ENCODE data around the gene C1GALT1C1L.

- peak; percentile 73 for TF ChIP-seq FOS (IDR thresholded peaks at IDR 0.05; ENCODE audit: low read depth, low read length)
- no peak for TF ChIP-seq POLR2A (IDR thresholded peaks at IDR 0.05; ENCODE audit: low read depth, low read length)
- no peak for TF ChIP-seq CTCF (conservative IDR thresholded peaks at IDR 0.05; ENCODE audit: low read depth, low read length)
- TF ChIP-seq MAFK (IDR thresholded peaks at IDR 0.05; ENCODE audit: low read depth, low read length) = no peak
Measured at GRCh38 chr2:43707255-43708015, 31.2 kb upstream of the C1GALT1C1L start.

Data from IMR-90 (cell line).